HCT116 (cell line): ENCODE results near the gene GALNT5. TPM values are rescaled to one million over a fixed set of nuclear protein-coding genes. Genes with fewer than 3 reads are reported as not detected.

Experiments
- ATAC-seq: fragments of 200-7000 bp; cut with Tn5 transposase; 2 replicates; pipeline ENCODE4 v1.9.1; 2020; ENCODE audit warnings: mild to moderate bottlenecking, moderate library complexity
- BruUV-seq: library from RNA; stranded (reverse); fragments of 400-500 nt; replicated peaks from 2 replicates; lab custom pipeline; 2021; lab: Mats Ljungman, UMichigan
- CTCF ChIA-PET: fragments of 300-600 bp; sonication (Branson Sonifier 250); formaldehyde crosslinking; loops from one replicate; lab custom pipeline; 2021; ENCODE audit warnings: antibody characterized with exemption; lab: Charles Lee
- POLR2A ChIA-PET: fragments of 300-600, 350-600 bp; sonication (Branson Sonifier 250); formaldehyde crosslinking; loops from one replicate; lab custom pipeline; 2021; ENCODE audit warnings: antibody characterized with exemption; lab: Charles Lee
- RAD21 ChIA-PET, 2 experiments: fragments of 300-600 bp; sonication (Branson Sonifier 250); formaldehyde crosslinking; loops; one replicate each; lab custom pipeline; 2023; ENCODE audit warnings: low total read pairs in 2 of 2; ENCODE audit not compliant: uncharacterized antibody in 2 of 2, unreplicated experiment in 2 of 2, low non-redundant PET in 1 of 2; lab: Charles Lee
- DNase-seq: peaks from one replicate; pipeline ENCODE4 v3.0.0-alpha.2; 2010; ENCODE audit warnings: low read depth, low spot score
- H2AFZ ChIP-seq: fragments of 200-600 bp; shearing (Covaris generic), sonication (generic); 2 replicates; pipeline ENCODE4 v1.6.1; 2017; ENCODE audit warnings: low read depth, mixed run types, mixed read lengths, antibody characterized with exemption, low read length; ENCODE audit not compliant: poor library complexity, severe bottlenecking
- H3K27ac ChIP-seq: 2 replicates; pipeline ENCODE4 v1.5.1; 2012; ENCODE audit warnings: low read depth, low read length
- H3K27me3 ChIP-seq: fragments of 200-600 bp; sonication (generic); 2 replicates; pipeline ENCODE4 v1.6.1; 2016; ENCODE audit warnings: mixed run types, low read length, mixed read lengths; ENCODE audit not compliant: insufficient read depth
- H3K36me3 ChIP-seq, 2 experiments: fragments of 200-500 bp in 1 of 2; fragments of 200-600 bp in 1 of 2; sonication (Bioruptor generic) in 1 of 2; sonication (generic) in 1 of 2; 2 replicates each; pipeline versions ENCODE4 v1.5.1 to v1.6.1; 2014 to 2016; ENCODE audit warnings: low read length in 2 of 2, inconsistent platforms in 1 of 2, mixed read lengths in 1 of 2, mixed run types in 1 of 2; ENCODE audit not compliant: insufficient read depth in 2 of 2, control insufficient read depth in 1 of 2
- H3K4me1 ChIP-seq, 2 experiments: fragments of 200-600 bp in 1 of 2; sonication (generic) in 1 of 2; 2 replicates each; pipeline versions ENCODE4 v1.5.1 to v1.6.1; 2012 to 2017; ENCODE audit warnings: low read length in 2 of 2, inconsistent platforms in 1 of 2, mild to moderate bottlenecking in 1 of 2, mixed read lengths in 1 of 2, mixed run types in 1 of 2, moderate library complexity in 1 of 2; ENCODE audit not compliant: insufficient read depth in 2 of 2, control insufficient read depth in 1 of 2
- H3K4me2 ChIP-seq: fragments of 200-600 bp; sonication (generic); 2 replicates; pipeline ENCODE4 v1.6.1; 2017; ENCODE audit warnings: mixed run types, low read length, mixed read lengths
- H3K4me3 ChIP-seq, 2 experiments: fragments of 200-600 bp in 1 of 2; sonication (generic) in 1 of 2; replicated peaks in 1 of 2; 2 replicates each; pipeline ENCODE4 v1.5.1; 2011 to 2016; ENCODE audit warnings: low read length in 2 of 2, control low read depth in 1 of 2, low read depth in 1 of 2, mild to moderate bottlenecking in 1 of 2, mixed read lengths in 1 of 2, mixed run types in 1 of 2
- H3K79me2 ChIP-seq: fragments of 200-600 bp; sonication (generic); 2 replicates; pipeline ENCODE4 v1.6.1; 2017; ENCODE audit warnings: mild to moderate bottlenecking, mixed run types, low read length, moderate library complexity, mixed read lengths; ENCODE audit not compliant: insufficient read depth
- H3K9ac ChIP-seq: fragments of 200-600 bp; sonication (generic); 2 replicates; pipeline ENCODE4 v1.6.1; 2016; ENCODE audit warnings: low read length, mixed read lengths
- H3K9me2 ChIP-seq: fragments of 200-600 bp; sonication (generic), shearing (Covaris generic); 2 replicates; pipeline ENCODE4 v1.6.1; 2017; ENCODE audit warnings: mixed run types, mild to moderate bottlenecking, moderate library complexity; ENCODE audit not compliant: insufficient read depth
- H3K9me3 ChIP-seq, 2 experiments: fragments of 200-500 bp in 1 of 2; fragments of 200-600 bp in 1 of 2; sonication (Bioruptor generic) in 1 of 2; sonication (generic) in 1 of 2; 2 replicates each; pipeline ENCODE4 v1.6.1; 2014 to 2017; ENCODE audit warnings: low read length in 2 of 2, mixed read lengths in 2 of 2, inconsistent platforms in 1 of 2, low read depth in 1 of 2, mild to moderate bottlenecking in 1 of 2, mixed run types in 1 of 2, moderate library complexity in 1 of 2; ENCODE audit not compliant: control insufficient read depth in 1 of 2, insufficient read depth in 1 of 2
- H4K20me1 ChIP-seq: fragments of 200-600 bp; sonication (generic), shearing (Covaris generic); 2 replicates; pipeline ENCODE4 v1.6.1; 2017; ENCODE audit warnings: mixed run types, mild to moderate bottlenecking, moderate library complexity; ENCODE audit not compliant: insufficient read depth
- CBX3 ChIP-seq: IDR thresholded peaks from 2 replicates; pipeline ENCODE4 v1.6.1; 2012; ENCODE audit warnings: low read depth
- EGR1 ChIP-seq: IDR thresholded peaks from 2 replicates; pipeline ENCODE4 v1.6.1; 2012; ENCODE audit warnings: low read depth
- ELF1 ChIP-seq: IDR thresholded peaks from 2 replicates; pipeline ENCODE4 v1.6.1; 2012; ENCODE audit warnings: low read depth, borderline replicate concordance
- EZH2 ChIP-seq: fragments of 200-600 bp; sonication (generic); IDR thresholded peaks from 2 replicates; pipeline ENCODE4 v1.6.1; 2017; ENCODE audit warnings: antibody characterized with exemption, mixed run types
- EZH2phosphoT487 ChIP-seq: fragments of 200-600 bp; IDR thresholded peaks from 2 replicates; pipeline ENCODE4 v1.6.1; 2018; ENCODE audit warnings: antibody characterized with exemption, borderline replicate concordance
- FOSL1 ChIP-seq: IDR thresholded peaks from 2 replicates; pipeline ENCODE4 v1.6.1; 2012; ENCODE audit warnings: low read depth
- MAX ChIP-seq: IDR thresholded peaks from 2 replicates; pipeline ENCODE4 v1.6.1; 2012
- POLR2AphosphoS5 ChIP-seq: IDR thresholded peaks from 2 replicates; pipeline ENCODE4 v1.6.1; 2011; ENCODE audit warnings: mild to moderate bottlenecking, low read depth, low read length, moderate library complexity
- SP1 ChIP-seq: IDR thresholded peaks from 2 replicates; pipeline ENCODE4 v1.6.1; 2012; ENCODE audit warnings: low read depth
- SRF ChIP-seq: IDR thresholded peaks from 2 replicates; pipeline ENCODE4 v1.6.1; 2012; ENCODE audit warnings: low read depth
- TCF7L2 ChIP-seq: IDR thresholded peaks from 2 replicates; pipeline ENCODE4 v1.7.0; 2011; ENCODE audit warnings: borderline replicate concordance, inconsistent platforms; ENCODE audit not compliant: insufficient read depth, insufficient read length; ENCODE audit errors: extremely low read depth
- YY1 ChIP-seq: IDR thresholded peaks from 2 replicates; pipeline ENCODE4 v1.6.1; 2011; ENCODE audit warnings: low read length, low read depth, moderate library complexity, mild to moderate bottlenecking; ENCODE audit not compliant: insufficient replicate concordance; ENCODE audit errors: extremely low read depth
- ZBTB33 ChIP-seq: IDR thresholded peaks from 2 replicates; pipeline ENCODE4 v1.6.1; 2011; ENCODE audit warnings: mild to moderate bottlenecking, low read length, moderate library complexity; ENCODE audit not compliant: insufficient replicate concordance; ENCODE audit errors: extremely low read depth
- ZNF274 ChIP-seq: fragments of 200-500 bp; sonication (Bioruptor generic); IDR thresholded peaks from 2 replicates; pipeline ENCODE4 v1.6.1; 2014; ENCODE audit warnings: mild to moderate bottlenecking, low read depth, low read length, inconsistent platforms
- intact Hi-C: fragments of 100-400 bp; cut with micrococcal nuclease; formaldehyde crosslinking; loops from 2 replicates; pipeline ENCODE4 v1.10.0; 2022
- total RNA-seq: library from RNA; stranded (reverse); gene quantifications from one replicate; pipeline ENCODE4 v1.2.1, GENCODE V29; 2021; ENCODE audit not compliant: unreplicated experiment

Gene GALNT5
- total RNA-seq, 1 experiment from 2014 or later: 3.9 TPM

- no peak for DNase-seq
- no TSS peak for BruUV-seq
- ChIA-PET POLR2A (no interaction called here), RAD21 (no interaction called here), CTCF (interaction anchor here (3.9 kb wide), 1 partner anchor 26 kb away, joined by 13 read pairs; no protein-coding TSS in a partner anchor)
- no peak for TF ChIP-seq ELF1
- no peak for TF ChIP-seq SP1
- no peak for TF ChIP-seq FOSL1
- no peak for TF ChIP-seq CBX3
- TF ChIP-seq SRF: no peak
- no peak for TF ChIP-seq EGR1
- TF ChIP-seq EZH2phosphoT487: no peak
- TF ChIP-seq TCF7L2: no peak
- no peak overlapping the region for H2AFZ ChIP-seq
- H3K4me3 ChIP-seq: no peak overlapping the region
- no peak overlapping the region for H3K9ac ChIP-seq
- peaks cover 0 to 4% of the 10 kb centered on the region in 2 experiments; a peak in 1 of 4 replicates for H3K4me1 ChIP-seq
- H3K9me2 ChIP-seq: no peaks in the 10 kb centered on the region
- H3K27ac ChIP-seq: no peak overlapping the region
- no peaks in the 10 kb centered on the region for H3K9me3 ChIP-seq
- no peak overlapping the region for H3K4me2 ChIP-seq
- no peaks in the 10 kb centered on the region for H3K36me3 ChIP-seq
- H3K27me3 ChIP-seq: no peaks in the 10 kb centered on the region
- intact Hi-C loops: no loop called here
- ATAC-seq: no peak
- H3K79me2 ChIP-seq: no peaks in the 10 kb centered on the region
- no peaks in the 10 kb centered on the region for H4K20me1 ChIP-seq
Measured at GRCh38 chr2:157333304-157334047, 76.0 kb downstream of the GALNT5 start.

GRCh38 chr2:157334335-157334734 is 76.8 kb downstream of the GALNT5 start:
- Histone ChIP-seq H2AFZ (no peak overlapping the region), H3K4me2 (no peak overlapping the region), H3K36me3 (no peaks in the 10 kb centered on the region), H3K9me3 (no peaks in the 10 kb centered on the region), H4K20me1 (no peaks in the 10 kb centered on the region), H3K9me2 (no peaks in the 10 kb centered on the region), H3K79me2 (no peaks in the 10 kb centered on the region), H3K4me1 (peaks cover 0 to 4% of the 10 kb centered on the region in 2 experiments; a peak in 1 of 4 replicates), H3K27me3 (no peaks in the 10 kb centered on the region), H3K4me3 (no peak overlapping the region), H3K9ac (no peak overlapping the region), H3K27ac (no peak overlapping the region)
- ChIA-PET RAD21 (no interaction called here), CTCF (interaction anchor here (2.7 to 3.9 kb wide), 3 partner anchors 12 to 32 kb away, joined by 13 to 22 read pairs (median 18); no protein-coding TSS in a partner anchor), POLR2A (no interaction called here)
- no peak for DNase-seq
- ATAC-seq: no peak
- intact Hi-C loops: no loop called here
- BruUV-seq: no TSS peak
- TF ChIP-seq TCF7L2 (no peak), ZBTB33 (no peak), ZNF274 (no peak), MAX (no peak), YY1 (no peak), EZH2 (no peak), EZH2phosphoT487 (no peak), SRF (no peak), EGR1 (no peak), SP1 (no peak), POLR2AphosphoS5 (no peak)
